Mesenchymal stem cell (in vitro differentiated cells and primary cell): Measurements from ENCODE around the gene PRRT2.
A peak's percentile ranks its signal among the peaks of the same experiment; 100 is the strongest.

ENCODE experiments used
- DNase-seq: peaks from one replicate; pipeline ENCODE4 v3.0.0-alpha.2; 2013
- H2AFZ ChIP-seq: one replicate; pipeline ENCODE4 v1.6.1; 2013; ENCODE audit warnings: low read depth, mild to moderate bottlenecking, control low read depth, inconsistent platforms, low read length, moderate library complexity
- H2AK5ac ChIP-seq: 2 replicates; pipeline ENCODE4 v1.6.1; 2013; ENCODE audit warnings: low read length, moderate library complexity, mild to moderate bottlenecking, inconsistent platforms; ENCODE audit not compliant: severe bottlenecking
- H2BK120ac ChIP-seq: one replicate; pipeline ENCODE4 v1.6.1; 2013; ENCODE audit warnings: low read depth, mild to moderate bottlenecking, inconsistent platforms, low read length, moderate library complexity
- H2BK12ac ChIP-seq, 2 experiments: one replicate each; pipeline ENCODE4 v1.6.1; 2013; ENCODE audit warnings: inconsistent platforms in 2 of 2, low read length in 2 of 2, mild to moderate bottlenecking in 2 of 2, moderate library complexity in 2 of 2, control low read depth in 1 of 2
- H2BK15ac ChIP-seq: one replicate; pipeline ENCODE4 v1.6.1; 2013; ENCODE audit warnings: mild to moderate bottlenecking, low read depth, inconsistent platforms; ENCODE audit not compliant: poor library complexity, severe bottlenecking
- H2BK5ac ChIP-seq: 2 replicates; pipeline ENCODE4 v1.6.1; 2013; ENCODE audit warnings: low read depth, mild to moderate bottlenecking, low read length, control low read depth, inconsistent platforms; ENCODE audit not compliant: poor library complexity, severe bottlenecking
- H3K14ac ChIP-seq, 2 experiments: one replicate each; pipeline ENCODE4 v1.6.1; 2013; ENCODE audit warnings: inconsistent platforms in 2 of 2, low read length in 2 of 2, control low read depth in 1 of 2, mild to moderate bottlenecking in 1 of 2, moderate library complexity in 1 of 2
- H3K18ac ChIP-seq, 2 experiments: one replicate each; pipeline ENCODE4 v1.6.1; 2013; ENCODE audit warnings: inconsistent platforms in 2 of 2, low read length in 2 of 2, control low read depth in 1 of 2, low read depth in 1 of 2, mild to moderate bottlenecking in 1 of 2
- H3K23ac ChIP-seq, 2 experiments: one replicate each; pipeline ENCODE4 v1.6.1; 2013; ENCODE audit warnings: inconsistent platforms in 2 of 2, low read length in 2 of 2, mild to moderate bottlenecking in 2 of 2, moderate library complexity in 2 of 2, control low read depth in 1 of 2
- H3K27ac ChIP-seq: 2 replicates; pipeline ENCODE4 v1.5.1; 2013; ENCODE audit warnings: mild to moderate bottlenecking, moderate library complexity, low read length, control low read depth, inconsistent platforms; ENCODE audit not compliant: poor library complexity, severe bottlenecking
- H3K27me3 ChIP-seq, 2 experiments: 2 replicates each; pipeline versions ENCODE4 v1.6.1 to v1.7.0; 2013; ENCODE audit warnings: low read length in 2 of 2, mild to moderate bottlenecking in 2 of 2, moderate library complexity in 2 of 2, control low read depth in 1 of 2, inconsistent platforms in 1 of 2; ENCODE audit not compliant: control insufficient read depth in 1 of 2, insufficient read depth in 1 of 2
- H3K36me3 ChIP-seq, 2 experiments: 2 replicates each; pipeline versions ENCODE4 v1.6.1 to v1.7.0; 2013; ENCODE audit warnings: low read length in 2 of 2, control low read depth in 1 of 2, inconsistent platforms in 1 of 2, low read depth in 1 of 2, mild to moderate bottlenecking in 1 of 2; ENCODE audit not compliant: insufficient read depth in 2 of 2, control insufficient read depth in 1 of 2
- H3K4ac ChIP-seq, 2 experiments: one replicate each; pipeline ENCODE4 v1.6.1; 2013; ENCODE audit warnings: inconsistent platforms in 2 of 2, low read length in 2 of 2, mild to moderate bottlenecking in 2 of 2, moderate library complexity in 2 of 2, control low read depth in 1 of 2, low read depth in 1 of 2
- H3K4me1 ChIP-seq: 2 replicates; pipeline ENCODE4 v1.6.1; 2013; ENCODE audit warnings: low read depth, low read length, control low read depth; ENCODE audit not compliant: control insufficient read depth, insufficient read depth
- H3K4me2 ChIP-seq: 2 replicates; pipeline ENCODE4 v1.6.1; 2013; ENCODE audit warnings: low read length, mild to moderate bottlenecking, inconsistent platforms; ENCODE audit not compliant: poor library complexity, severe bottlenecking
- H3K4me3 ChIP-seq, 2 experiments: 2 replicates each; pipeline versions ENCODE4 v1.5.1 to v1.7.0; 2013; ENCODE audit warnings: low read length in 2 of 2, mild to moderate bottlenecking in 2 of 2, control low read depth in 1 of 2, low read depth in 1 of 2; ENCODE audit not compliant: insufficient read depth in 1 of 2
- H3K79me1 ChIP-seq: replicated peaks from 2 replicates; pipeline ENCODE4 v1.6.1; 2013; ENCODE audit warnings: mild to moderate bottlenecking, control low read depth, low read length, inconsistent platforms; ENCODE audit not compliant: poor library complexity, severe bottlenecking
- H3K9ac ChIP-seq: 2 replicates; pipeline ENCODE4 v1.7.0; 2013; ENCODE audit warnings: mild to moderate bottlenecking, low read length, moderate library complexity
- H3K9me3 ChIP-seq: 2 replicates; pipeline ENCODE4 v1.7.0; 2013; ENCODE audit warnings: mild to moderate bottlenecking, low read length; ENCODE audit not compliant: control insufficient read depth
- H4K8ac ChIP-seq: one replicate; pipeline ENCODE4 v1.6.1; 2013; ENCODE audit warnings: inconsistent platforms, mild to moderate bottlenecking, low read length, moderate library complexity
- H4K91ac ChIP-seq: one replicate; pipeline ENCODE4 v1.6.1; 2013; ENCODE audit warnings: mild to moderate bottlenecking, low read length, inconsistent platforms
- WGBS: methylation state at CpG from one replicate; pipeline ENCODE4 v1.1.7; 2013; ENCODE audit warnings: mixed read lengths; 5-methylcytosine and 5-hydroxymethylcytosine counted together

Gene PRRT2

GRCh38 chr16:29852654-29853053 is 40.7 kb downstream of the PRRT2 start:
- 60% methylated on average over 5 of the region's 7 CpGs for WGBS
- no peak overlapping the region for H3K27ac ChIP-seq
- H3K9me3 ChIP-seq = no peaks in the 10 kb centered on the region
- H2AK5ac ChIP-seq = no peak overlapping the region
- H3K14ac ChIP-seq = no peak overlapping the region
- no peak overlapping the region for H3K4me2 ChIP-seq
- no peak overlapping the region for H3K4me3 ChIP-seq
- H3K4me1 ChIP-seq = peaks cover 5% of the 10 kb centered on the region
- H4K91ac ChIP-seq = no peak overlapping the region
- DNase-seq = peak; percentile 87
- peaks cover 32 to 33% of the 10 kb centered on the region in 2 experiments for H3K36me3 ChIP-seq
- peak overlapping the region in 1 of 2 experiments; percentile 11 for H3K18ac ChIP-seq
- H3K23ac ChIP-seq = no peak overlapping the region
- no peak overlapping the region for H2AFZ ChIP-seq
- peak overlapping the region; percentile 10 for H3K9ac ChIP-seq
- H2BK15ac ChIP-seq = no peak overlapping the region
- no peak overlapping the region for H4K8ac ChIP-seq
- H3K27me3 ChIP-seq = no peaks in the 10 kb centered on the region
- H2BK5ac ChIP-seq = no peak overlapping the region
- H2BK12ac ChIP-seq = no peak overlapping the region
- H3K4ac ChIP-seq = no peak overlapping the region
- no peak overlapping the region for H2BK120ac ChIP-seq
- no peaks in the 10 kb centered on the region for H3K79me1 ChIP-seq

GRCh38 chr16:29854520-29855100 is 42.6 kb downstream of the PRRT2 start:
- Histone ChIP-seq H2AK5ac (no peak overlapping the region), H2BK15ac (no peak overlapping the region), H3K4ac (no peak overlapping the region), H3K27me3 (no peaks in the 10 kb centered on the region), H2BK12ac (no peak overlapping the region), H3K14ac (no peak overlapping the region), H4K91ac (peak overlapping the region; percentile 2), H2BK5ac (no peak overlapping the region), H3K18ac (no peak overlapping the region), H4K8ac (no peak overlapping the region), H3K4me2 (no peak overlapping the region), H2BK120ac (no peak overlapping the region), H3K4me3 (no peak overlapping the region), H3K4me1 (peaks cover 5% of the 10 kb centered on the region), H2AFZ (no peak overlapping the region), H3K27ac (no peak overlapping the region), H3K9ac (no peak overlapping the region), H3K36me3 (peaks cover 29% of the 10 kb centered on the region in 2 experiments), H3K9me3 (no peaks in the 10 kb centered on the region), H3K23ac (no peak overlapping the region), H3K79me1 (peaks cover 1% of the 10 kb centered on the region)
- 94% methylated on average over 5 of the region's 5 CpGs for WGBS
- DNase-seq = peak; percentile 26

GRCh38 chr16:29857133-29857760 is 45.3 kb downstream of the PRRT2 start:
- no peak overlapping the region for H2BK5ac ChIP-seq
- no peak overlapping the region for H2BK15ac ChIP-seq

GRCh38 chr16:29858149-29858849 is 46.3 kb downstream of the PRRT2 start:
- WGBS = 96% methylated on average over 8 of the region's 10 CpGs
- peak overlapping the region; percentile 70 for H3K9ac ChIP-seq
- no peak overlapping the region for H2BK5ac ChIP-seq
- no peak overlapping the region for H2BK120ac ChIP-seq
- no peak overlapping the region for H2AFZ ChIP-seq
- H3K27me3 ChIP-seq = no peaks in the 10 kb centered on the region
- no peak overlapping the region for H4K91ac ChIP-seq
- H3K23ac ChIP-seq = no peak overlapping the region
- H3K14ac ChIP-seq = no peak overlapping the region
- no peak for DNase-seq
- H3K4me2 ChIP-seq = no peak overlapping the region
- H3K4ac ChIP-seq = no peak overlapping the region
- H3K4me1 ChIP-seq = peaks cover 11% of the 10 kb centered on the region
- no peaks in the 10 kb centered on the region for H3K9me3 ChIP-seq
- H4K8ac ChIP-seq = no peak overlapping the region
- no peak overlapping the region for H3K18ac ChIP-seq
- H2BK15ac ChIP-seq = no peak overlapping the region
- H3K36me3 ChIP-seq = peaks cover 31 to 32% of the 10 kb centered on the region in 2 experiments
- no peak overlapping the region for H2BK12ac ChIP-seq
- H3K79me1 ChIP-seq = peaks cover 12% of the 10 kb centered on the region
- H2AK5ac ChIP-seq = no peak overlapping the region
- no peak overlapping the region for H3K27ac ChIP-seq
- H3K4me3 ChIP-seq = no peak overlapping the region

More at GRCh38 chr16:29857133-29857760, 45.3 kb downstream of the PRRT2 start:
- 85% methylated on average over 7 of the region's 7 CpGs for WGBS
- no peak overlapping the region for H4K8ac ChIP-seq
- H3K9me3 ChIP-seq = no peaks in the 10 kb centered on the region
- peak overlapping the region; percentile 70 for H3K9ac ChIP-seq
- no peak overlapping the region for H2AFZ ChIP-seq
- H3K4ac ChIP-seq = peak overlapping the region in 1 of 2 experiments; percentile 35
- peaks cover 11% of the 10 kb centered on the region for H3K4me1 ChIP-seq
- no peak overlapping the region for H3K4me3 ChIP-seq
- H3K4me2 ChIP-seq = no peak overlapping the region
- no peak overlapping the region for H3K14ac ChIP-seq
- no peaks in the 10 kb centered on the region for H3K27me3 ChIP-seq
- H4K91ac ChIP-seq = no peak overlapping the region
- H3K27ac ChIP-seq = peak overlapping the region; percentile 29
- H3K23ac ChIP-seq = no peak overlapping the region
- peaks cover 31 to 32% of the 10 kb centered on the region in 2 experiments for H3K36me3 ChIP-seq
- peaks cover 12% of the 10 kb centered on the region for H3K79me1 ChIP-seq
- H2BK12ac ChIP-seq = no peak overlapping the region
- peak; percentile 63 for DNase-seq
- no peak overlapping the region for H2BK120ac ChIP-seq
- no peak overlapping the region for H3K18ac ChIP-seq
- peak overlapping the region; percentile 41 for H2AK5ac ChIP-seq
